GM19467 (cell line): ENCODE results near the gene NUB1.

ENCODE experiments used
- ATAC-seq: cut with Tn5 transposase; IDR thresholded peaks from one replicate; pipeline ENCODE4 v1.9.1; 2021; ENCODE audit warnings: mild to moderate bottlenecking, moderate library complexity; ENCODE audit not compliant: unreplicated experiment

Gene NUB1

DNA sequence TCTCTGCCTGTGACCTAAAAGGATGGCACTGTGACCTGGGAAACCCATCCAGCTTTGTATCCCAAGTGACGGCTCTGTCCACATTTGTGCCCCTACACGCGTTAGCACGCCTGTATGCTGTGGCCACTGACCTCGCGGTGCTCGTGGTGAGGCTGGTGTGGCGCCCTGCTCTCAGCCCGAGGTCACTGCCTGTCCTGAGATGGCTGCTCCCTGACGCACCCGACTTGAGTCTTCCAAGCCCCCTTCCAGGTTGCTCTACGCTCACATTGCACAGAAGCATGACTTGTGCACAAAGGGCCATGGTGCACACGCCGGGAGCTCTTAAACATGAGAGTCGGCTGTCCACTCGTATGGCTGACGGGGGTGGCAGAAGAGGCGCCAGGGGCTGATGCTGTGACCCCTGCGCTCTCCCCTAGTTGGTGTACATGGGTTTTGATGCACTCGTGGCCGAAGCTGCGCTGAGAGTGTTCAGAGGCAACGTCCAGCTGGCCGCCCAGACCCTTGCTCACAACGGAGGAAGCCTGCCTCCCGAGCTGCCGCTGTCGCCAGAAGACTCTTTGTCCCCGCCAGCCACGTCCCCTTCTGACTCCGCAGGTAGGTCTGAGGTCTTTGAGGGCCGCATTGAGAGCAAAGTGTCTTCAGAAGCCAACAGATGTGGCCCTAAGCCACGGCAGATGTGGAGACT, 34.7 kb downstream of the NUB1 start:
- ATAC-seq, result no peak

DNA sequence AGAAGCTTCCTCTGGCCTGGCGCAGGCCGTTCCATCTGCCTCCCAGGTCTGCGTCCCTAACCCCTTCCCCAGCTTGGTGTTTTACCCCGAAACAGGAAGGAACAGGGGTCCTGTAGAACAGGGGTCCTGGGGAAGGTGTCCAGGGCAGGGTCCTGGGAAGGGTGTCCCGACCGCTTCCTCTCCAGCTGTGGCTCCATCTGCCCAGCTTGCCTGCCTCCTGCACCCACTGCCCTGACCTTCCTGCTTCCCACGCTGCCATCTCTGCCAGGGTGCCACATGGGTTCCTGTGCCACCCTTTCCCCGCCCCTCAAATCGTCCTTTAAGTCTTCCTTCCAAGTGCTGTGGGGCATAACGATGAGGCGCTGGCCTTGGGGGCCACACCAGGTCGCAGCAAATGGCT, 35.8 kb downstream of the NUB1 start:
- no peak for ATAC-seq

DNA sequence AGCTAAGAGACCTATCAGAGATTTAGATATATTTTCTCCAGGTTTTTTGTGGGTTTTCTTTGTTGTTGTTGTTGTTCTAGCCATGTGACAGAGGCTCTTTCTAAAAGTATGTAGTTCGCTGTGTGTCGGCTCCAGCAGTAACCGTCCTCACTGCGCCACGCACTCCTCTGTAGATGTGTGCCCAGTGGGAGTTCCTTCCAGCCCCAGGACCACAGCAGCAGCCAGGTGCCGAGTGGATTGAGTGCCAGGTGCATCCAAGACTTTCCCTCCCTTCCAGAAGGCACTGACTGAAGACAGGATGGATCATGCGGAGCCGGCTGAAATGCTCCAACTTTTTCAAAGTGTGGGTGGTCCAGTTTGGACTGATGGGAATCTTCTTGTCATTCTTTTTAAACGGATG, 36.4 kb downstream of the NUB1 start:
- ATAC-seq, result no peak

DNA sequence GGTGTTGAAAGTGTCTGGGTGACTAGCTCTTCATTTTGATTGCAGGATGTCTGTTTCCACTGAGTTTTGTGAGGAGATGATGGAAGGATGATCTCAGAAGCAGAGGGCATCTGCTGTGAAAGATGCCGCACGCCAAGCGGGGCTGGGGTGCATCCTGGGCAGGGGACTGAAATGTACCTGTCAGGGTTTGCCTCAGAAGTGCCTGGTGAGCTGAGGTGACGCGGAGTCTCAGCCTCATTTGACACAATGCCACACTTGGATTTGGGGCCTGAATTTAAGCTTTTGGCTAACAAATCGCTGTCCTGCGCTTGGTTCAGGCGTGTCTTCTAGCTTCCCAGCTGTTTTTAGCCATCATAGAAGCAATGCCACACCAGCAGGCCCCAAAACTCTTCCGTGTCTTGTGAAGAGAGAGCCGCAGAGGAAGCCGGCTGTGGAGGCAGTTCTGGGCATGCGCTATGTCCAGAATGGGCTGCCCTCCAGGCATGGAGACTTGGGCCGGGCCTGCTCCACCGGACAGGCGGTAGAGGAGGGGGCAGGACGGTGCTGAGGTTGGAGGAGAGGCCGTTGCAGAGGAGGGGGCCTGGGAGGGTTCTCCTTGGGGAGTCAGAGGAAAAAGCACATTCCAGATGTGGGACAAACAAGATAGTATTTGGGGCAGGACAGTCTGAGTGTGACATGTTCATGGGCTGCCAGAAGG, 37.0 kb downstream of the NUB1 start:
- ATAC-seq, result no peak

DNA sequence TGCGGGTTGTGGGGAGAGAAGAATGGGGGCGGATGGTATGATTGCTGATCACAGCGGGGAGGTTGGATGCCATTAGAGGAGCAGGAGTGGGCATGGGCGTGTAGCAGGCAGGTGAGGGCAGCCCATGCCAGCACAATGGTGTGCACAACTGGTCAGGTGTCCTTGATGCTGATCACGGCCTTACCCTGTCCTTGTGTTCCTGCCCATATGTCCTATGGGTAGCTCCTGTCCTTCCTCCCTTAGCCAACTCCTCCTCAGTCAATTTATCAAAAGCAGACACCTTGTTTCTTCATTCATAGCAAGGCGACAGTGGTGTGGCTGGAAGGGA, 37.5 kb downstream of the NUB1 start:
- no peak for ATAC-seq

DNA sequence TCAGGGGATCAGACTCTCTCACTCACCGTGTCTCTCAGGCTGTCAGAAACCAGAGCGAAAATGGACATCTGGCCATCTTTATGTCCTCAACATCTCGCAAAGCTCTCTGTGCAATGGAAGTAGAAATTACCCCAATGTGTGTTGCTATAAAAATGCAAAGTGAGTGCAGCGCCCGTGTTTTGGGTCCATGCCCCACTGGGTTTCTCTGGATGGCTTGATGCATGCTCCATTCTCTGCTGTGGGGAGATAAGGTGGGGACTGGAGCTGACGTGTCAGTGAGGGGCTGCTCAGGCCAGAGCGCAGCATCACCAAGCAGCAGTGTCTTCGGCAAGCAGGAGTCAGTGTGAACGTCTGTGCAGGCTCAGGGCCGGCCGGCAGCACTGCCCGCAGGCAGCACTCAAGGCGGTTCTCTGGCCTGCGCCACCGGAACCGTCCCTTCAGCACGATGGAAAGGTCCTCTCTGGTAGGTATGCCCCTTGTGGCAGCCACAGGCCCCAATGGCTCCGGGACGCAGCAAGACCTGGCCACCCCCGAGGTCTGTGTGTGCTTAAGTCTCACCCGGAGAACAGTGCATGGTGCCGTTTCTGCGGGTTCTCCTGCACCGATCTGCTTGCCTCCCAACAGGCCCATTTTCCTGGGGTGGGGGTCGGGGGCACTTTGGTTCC, 38.1 kb downstream of the NUB1 start:
- ATAC-seq, result no peak

DNA sequence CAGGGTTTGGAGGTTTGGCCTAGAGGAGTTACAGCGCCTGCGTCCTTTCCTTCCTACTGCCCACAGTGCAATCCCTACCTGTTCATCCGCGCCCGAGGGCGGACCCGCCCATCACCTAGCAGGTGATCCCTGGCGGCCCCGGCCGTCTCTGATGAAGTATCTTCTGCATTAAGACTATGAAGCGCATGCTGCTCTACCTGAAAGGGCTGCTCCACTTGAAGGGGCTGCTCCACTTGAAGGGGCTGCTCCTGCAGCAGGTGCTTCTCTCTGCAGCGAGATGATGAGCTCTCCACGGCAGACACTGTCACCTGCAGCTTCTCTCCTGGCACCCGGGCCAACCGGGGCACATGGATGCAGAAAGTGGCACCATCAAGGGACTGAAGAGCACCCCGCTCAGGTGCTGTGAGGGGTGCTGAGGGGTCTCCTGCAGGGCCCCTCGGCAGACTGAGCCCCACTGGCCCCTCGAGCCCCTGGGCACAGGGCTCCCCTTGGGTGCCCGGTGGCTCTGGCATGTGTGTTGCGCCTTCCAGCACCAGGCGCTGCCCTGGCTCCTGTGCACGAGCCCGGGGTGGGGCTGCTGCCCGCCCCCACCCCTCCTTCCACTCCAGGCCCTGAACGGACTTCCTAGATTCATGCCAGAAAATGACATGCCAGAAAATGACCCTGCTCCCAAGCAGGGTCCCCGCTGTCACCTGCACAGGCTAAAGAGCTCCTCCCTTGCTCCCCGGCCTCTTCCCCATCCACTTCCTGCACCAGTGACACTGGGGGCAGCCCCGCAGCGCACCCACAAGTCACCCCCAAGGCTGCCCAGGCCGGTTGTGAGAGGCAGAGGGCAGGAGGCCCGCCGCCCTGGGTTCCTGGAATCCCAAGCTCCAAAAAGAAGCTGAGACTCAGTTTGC, 38.8 kb downstream of the NUB1 start:
- no peak for ATAC-seq

DNA sequence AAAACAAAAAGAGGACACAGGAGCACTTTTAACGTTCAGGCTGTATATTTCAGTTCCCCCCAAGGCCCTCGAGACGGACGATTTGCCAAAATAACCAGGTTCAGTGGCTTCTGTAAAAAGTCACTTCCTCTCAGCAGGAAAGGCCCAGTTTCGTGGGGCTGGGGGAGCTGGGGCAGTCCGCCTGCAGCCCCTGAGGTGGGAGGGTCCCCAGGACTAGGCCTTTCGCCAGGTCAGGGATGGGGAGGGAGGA, 39.4 kb downstream of the NUB1 start:
- ATAC-seq, result no peak

DNA sequence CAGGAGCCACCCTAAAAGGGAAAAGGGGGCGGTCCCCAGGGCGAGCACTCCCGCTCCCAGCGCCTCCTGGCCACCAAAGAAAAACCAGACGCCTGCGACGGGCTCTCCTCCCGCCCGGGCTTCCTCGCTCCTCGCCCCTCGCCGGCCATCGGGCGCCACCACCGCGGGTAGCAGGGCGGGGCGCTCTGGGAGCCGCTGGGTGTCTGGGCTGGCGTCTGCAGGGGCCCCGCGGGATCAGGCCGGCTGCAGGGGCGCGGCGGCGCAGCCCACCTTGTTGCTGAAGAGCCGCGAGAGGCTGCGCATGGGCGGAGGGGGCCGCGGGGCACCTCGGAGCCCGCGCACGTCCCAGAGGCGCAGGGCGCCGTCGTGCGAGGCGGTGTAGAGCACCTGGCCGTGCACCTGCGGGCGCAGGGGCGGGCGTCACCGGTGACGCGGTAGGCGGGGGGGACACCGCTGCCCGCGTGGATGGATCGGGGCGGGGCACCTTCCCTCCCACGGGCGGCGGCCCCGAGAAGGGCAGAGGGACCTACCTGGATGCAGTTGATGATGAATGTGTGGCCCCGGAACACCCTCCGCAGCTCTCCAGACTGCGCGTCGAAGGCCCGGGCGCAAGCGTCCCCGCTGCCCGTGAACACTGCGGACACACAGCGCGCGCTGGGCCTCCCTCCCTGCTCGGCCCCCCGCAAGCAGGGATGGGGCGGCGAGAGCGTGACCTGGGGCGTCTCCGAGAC, 39.9 kb downstream of the NUB1 start:
- ATAC-seq, result no peak

DNA sequence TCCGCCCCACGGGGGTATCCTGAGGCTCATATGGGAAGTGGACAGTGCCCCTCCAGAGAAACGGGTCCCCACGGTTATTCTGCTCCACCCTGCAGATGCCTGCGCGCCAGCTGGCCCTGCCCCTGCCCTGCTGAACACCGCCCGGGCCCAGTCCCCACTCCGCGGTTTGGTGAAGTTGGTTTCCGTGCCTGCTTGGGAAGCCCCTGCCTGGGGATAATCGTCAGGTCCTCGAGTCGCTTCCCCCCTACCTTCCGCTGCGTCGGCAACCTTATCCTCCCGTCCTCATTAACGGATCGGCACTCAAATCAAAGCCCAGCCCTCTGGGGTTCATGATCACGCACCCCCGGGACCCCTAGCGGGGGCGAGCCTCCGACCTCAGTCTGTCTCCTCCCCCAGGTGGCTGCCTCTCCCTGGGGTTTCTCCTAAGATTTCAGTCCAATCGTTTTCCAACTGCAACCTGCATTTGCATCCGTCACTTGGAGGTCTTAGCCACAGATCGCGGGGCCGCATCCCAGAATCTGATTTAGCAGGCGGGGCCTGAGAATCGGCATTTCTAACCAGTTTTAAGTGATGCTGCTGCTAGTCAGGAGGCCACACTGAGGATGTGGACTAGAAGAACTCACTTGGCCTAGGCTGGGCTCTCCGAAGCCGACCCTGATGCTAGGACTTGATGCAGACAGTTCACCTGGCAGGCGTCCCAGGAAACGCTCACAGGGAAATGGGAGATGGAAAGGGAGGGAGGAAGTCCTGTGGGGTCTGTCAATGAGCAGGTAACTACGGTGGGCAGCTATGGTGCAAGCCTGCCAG, 40.7 kb downstream of the NUB1 start:
- no peak for ATAC-seq

DNA sequence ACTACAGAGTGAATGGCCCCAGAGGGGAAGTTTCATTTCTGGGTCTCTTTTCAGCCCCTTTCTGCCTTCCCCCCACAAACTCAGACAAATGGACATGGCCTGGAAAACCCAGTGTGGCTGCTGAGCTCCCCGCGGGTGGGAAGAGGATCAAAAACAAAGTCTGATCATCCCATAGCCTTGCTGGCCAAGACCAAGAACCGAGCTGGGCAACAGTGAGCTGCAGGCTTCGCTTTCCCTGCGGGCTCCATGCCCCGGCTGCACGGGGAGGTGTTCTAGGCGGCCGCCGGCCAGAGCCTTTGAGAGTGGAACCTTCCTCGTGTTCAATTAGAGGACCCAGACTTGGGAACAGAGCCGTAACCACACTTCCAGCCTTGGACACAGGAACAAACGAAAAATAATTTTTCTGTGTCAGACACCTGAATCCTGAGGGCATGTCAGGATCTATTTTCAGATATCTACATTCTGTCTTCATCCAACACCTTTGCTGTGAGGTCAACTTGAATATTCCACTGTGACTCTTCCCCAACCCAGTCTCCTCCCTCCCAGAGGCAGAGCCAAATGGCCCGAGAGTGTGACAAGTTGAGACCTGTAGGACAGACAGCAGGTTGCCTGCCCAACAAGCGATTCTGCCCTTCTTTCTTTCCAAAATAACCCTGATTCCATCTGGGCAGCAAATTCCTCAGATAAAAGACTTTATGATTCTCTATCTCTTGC, 42.2 kb downstream of the NUB1 start:
- no peak for ATAC-seq

DNA sequence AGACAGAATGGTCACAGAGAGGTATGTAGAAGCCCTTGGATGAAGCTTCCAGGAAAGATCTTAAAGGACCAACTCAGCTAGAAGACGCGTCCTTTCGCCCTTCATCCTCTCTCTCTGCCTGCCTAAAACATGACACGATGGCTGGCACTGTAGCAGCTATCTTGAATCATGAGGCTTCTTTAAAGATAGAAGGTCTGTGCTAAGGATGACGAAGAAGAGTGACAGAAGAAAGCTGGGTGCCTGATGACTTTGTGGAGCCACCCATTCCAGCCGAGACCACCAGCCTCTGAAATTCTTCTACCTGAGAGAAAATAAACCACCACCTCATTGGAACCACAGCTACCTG, 42.7 kb downstream of the NUB1 start:
- no peak for ATAC-seq

DNA sequence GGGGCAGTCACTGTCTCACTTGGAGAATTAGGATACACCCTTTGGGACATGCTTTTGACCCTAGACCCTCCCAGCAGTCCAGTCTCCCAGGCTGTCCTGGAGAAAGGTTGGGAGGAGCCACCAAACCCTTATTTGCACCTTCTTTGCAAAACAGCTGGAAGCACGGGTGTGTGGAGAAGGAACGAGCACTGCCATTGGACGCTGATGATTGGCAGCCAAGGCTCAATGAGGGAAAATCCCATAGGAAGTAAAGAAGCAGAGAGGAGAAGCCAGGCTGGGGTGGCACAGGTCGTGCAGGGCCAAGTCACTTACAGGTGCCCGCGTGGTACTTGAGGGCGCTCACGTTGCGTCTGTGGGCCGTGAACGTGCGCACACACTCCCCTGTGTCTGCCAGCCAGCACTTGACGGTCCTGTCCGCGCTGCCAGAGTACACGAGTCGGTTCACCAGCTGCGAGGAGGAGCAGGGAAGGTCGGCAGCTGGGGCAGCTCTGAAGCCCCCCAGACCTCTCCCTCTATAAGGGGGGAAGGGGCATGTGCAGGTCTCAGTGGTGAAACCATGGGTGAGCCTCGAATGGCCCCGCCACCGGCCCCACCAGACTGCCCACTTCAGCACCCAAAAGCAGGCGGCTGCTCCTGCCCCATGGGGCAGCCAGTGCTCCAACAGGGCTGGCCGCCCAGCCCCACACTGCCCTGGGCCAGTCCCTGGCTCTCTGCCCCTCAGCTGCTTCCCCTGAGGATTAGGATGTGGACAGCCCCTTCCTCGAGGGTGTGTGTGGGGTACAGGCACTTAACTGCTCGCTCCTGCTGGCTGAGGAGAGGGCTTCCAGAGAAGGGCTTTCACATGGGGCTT, 43.4 kb downstream of the NUB1 start:
- ATAC-seq, result no peak

DNA sequence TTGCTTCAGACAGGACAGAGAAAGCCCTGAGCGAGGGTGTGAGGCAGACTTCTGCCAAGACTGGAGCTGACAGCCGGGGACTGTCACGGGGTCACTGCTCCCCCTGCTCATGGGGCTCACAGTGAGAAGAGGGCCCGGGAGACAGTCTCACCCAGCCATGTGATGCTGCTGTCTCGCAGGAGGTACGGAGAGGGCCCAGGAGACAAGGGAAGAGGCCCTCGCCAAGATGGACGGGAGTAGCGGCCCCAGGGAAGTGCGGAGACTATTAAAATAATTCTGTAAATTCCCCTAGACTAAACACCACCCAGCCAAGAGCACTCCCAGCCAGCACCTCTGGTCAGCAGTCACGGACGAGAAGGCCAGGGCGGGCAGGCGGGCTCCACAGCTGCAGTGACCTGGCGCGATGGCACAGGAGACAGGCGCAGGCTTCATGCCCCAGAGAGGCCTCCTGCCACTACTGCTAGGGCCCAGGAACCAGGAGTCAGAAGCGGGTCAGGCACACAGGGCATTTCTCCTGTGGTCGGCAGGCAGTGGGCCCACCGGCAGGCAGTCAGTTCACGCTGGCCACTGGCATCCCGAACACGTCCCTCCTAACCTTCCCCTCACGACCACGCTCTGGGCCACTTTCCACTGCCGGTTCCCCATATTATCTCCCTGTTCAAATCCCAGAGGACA, 44.2 kb downstream of the NUB1 start:
- ATAC-seq, result no peak

DNA sequence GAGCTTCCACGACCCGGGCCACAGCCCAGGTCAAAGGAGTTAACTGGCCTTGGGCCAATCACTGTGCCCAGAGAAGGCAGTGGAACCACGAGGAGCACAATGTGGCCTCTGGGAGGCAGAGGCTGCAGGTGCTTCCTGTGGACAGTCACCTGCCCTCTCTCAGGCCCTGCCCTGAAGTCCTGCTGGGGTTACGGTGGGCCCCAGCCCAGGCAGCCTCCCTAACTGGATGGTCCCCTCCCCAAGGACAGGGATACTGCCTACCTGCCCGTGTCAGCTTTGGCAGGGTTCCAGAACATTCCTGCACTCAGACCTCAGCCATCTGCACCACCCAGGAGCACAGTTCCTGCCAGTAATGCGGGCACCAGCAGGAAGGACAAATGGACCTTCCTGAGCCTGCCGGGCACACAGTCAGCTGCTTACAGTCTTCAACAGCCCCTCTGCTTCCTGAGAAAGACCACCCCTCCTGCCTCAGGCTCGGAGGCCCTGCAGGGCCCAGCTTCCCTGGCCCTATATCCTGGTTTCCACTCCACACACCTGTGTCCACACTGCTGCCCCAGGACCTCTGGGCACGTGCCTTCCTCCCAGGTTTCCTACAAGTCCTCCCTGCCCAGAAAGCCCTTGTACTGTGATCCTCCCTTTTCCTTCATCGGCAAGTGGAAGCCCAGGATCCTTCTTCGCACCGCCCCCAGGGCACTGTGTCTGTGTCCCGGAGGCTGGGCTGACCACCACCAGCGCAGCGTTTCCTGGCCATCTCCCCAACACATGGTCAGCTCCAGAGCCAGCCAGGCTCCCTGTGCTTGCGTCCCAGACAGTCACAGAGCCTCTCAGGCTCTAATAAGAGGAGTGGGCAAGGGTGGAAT, 44.9 kb downstream of the NUB1 start:
- ATAC-seq, result no peak

DNA sequence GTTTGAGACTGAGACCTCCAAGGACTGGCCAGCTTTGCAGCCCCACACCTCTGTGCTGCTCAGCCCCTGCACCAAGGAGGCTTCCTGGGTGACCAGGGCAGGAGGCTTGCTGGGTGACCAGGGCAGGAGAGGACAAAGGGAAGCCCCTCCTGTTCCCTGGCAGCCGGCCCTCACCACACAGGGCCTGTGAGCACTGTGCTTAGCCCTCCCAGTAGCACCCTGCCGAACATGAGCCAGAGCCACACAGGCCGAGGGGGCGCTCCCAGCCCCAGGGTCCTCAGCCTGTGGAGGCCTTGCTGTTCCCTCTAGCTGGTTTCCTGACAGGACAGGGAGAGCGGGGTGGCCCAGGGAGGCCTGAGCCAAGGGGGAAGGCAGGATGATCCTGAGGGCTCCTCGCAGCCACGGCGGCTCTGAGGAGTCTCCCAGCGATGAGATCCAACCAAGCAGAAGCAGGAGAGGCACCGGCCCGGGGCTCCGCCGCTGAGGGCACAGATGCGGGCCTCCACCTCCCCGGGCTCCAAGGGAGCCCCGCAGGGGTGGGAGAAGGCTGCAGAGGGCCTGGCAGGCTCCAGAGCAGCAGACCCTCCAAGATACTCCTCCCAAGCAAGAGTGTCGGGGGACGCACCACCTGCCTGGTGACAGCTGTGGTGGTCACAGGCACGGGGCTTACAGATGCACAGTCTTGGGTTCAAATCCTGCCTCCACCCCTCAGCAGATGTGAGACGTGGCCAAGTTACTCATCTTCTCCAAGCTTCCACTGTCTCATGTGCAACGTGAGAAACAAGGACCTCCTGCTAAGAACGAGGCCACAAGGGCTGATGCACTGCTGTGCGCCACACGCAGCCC, 45.8 kb downstream of the NUB1 start:
- no peak for ATAC-seq

DNA sequence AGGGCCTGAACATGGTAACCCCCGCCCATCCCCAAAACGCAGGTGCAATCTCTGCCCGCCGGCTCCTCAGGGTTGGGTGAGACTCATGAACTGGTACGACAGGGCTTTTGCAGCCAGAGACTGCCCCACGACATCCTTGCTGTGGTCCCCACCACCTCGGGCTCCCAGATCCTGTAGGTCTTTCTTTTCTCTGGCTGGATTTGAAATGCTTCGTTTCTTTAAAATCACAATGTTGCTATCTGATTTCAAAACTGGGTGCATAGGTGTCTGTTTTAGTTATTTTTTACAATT, 46.3 kb downstream of the NUB1 start:
- ATAC-seq, result no peak
